H1 (cell line): ENCODE results near the gene ZNF823. TPM values are rescaled to one million over a fixed set of nuclear protein-coding genes. Genes with fewer than 3 reads are reported as not detected.

Experiments used
- CTCF ChIA-PET: fragments of 300-600 bp; sonication (Branson Sonifier 250); formaldehyde crosslinking; loops from one replicate; lab custom pipeline; 2021; ENCODE audit not compliant: partially characterized antibody; lab: Charles Lee
- POLR2A ChIA-PET: fragments of 300-600 bp; sonication (Branson Sonifier 250); formaldehyde crosslinking; loops from one replicate; lab custom pipeline; 2021; ENCODE audit warnings: inconsistent platforms; ENCODE audit not compliant: partially characterized antibody; lab: Charles Lee
- DNase-seq, 2 experiments: peaks; one replicate each; pipeline versions ENCODE4 v3.0.0 to v3.0.0-alpha.2; 2010 to 2022; ENCODE audit warnings: low spot score in 2 of 2, low read depth in 1 of 2, mixed read lengths in 1 of 2
- FAIRE-seq: peaks from 2 replicates; lab custom pipeline; 2011; peaks lifted over from hg19 to GRCh38; lab: Jason Lieb, UNC
- H2AFZ ChIP-seq: 2 replicates; pipeline ENCODE4 v1.8.1; 2012; ENCODE audit warnings: low read length, inconsistent platforms
- H2AK5ac ChIP-seq: 2 replicates; pipeline ENCODE4 v1.6.1; 2013; ENCODE audit warnings: low read depth, low read length
- H2BK120ac ChIP-seq: replicated peaks from 2 replicates; pipeline ENCODE3; 2013; ENCODE audit warnings: low read depth, low read length, inconsistent platforms
- H2BK12ac ChIP-seq: 2 replicates; pipeline ENCODE4 v1.6.1; 2013; ENCODE audit warnings: low read depth, low read length
- H2BK15ac ChIP-seq: 2 replicates; pipeline ENCODE4 v1.6.1; 2013; ENCODE audit warnings: low read length
- H2BK20ac ChIP-seq: 2 replicates; pipeline ENCODE4 v1.6.1; 2013; ENCODE audit warnings: low read length
- H2BK5ac ChIP-seq: 2 replicates; pipeline ENCODE4 v1.6.1; 2013; ENCODE audit warnings: low read depth, low read length
- H3K14ac ChIP-seq: 2 replicates; pipeline ENCODE4 v1.6.1; 2013; ENCODE audit warnings: inconsistent platforms; ENCODE audit not compliant: insufficient read length
- H3K18ac ChIP-seq: 2 replicates; pipeline ENCODE4 v1.6.1; 2013; ENCODE audit warnings: low read length; ENCODE audit errors: extremely low read depth
- H3K23ac ChIP-seq: 2 replicates; pipeline ENCODE4 v1.6.1; 2013; ENCODE audit warnings: inconsistent platforms; ENCODE audit not compliant: insufficient read length
- H3K23me2 ChIP-seq: 2 replicates; pipeline ENCODE4 v1.6.1; 2013; ENCODE audit warnings: low read depth, low read length
- H3K27ac ChIP-seq: 2 replicates; pipeline ENCODE4 v1.6.1; 2011; ENCODE audit warnings: low read depth, low read length, inconsistent platforms
- H3K27me3 ChIP-seq, 4 experiments: replicated peaks in 1 of 4; 1 replicate in 1 of 4; 2 replicates in 3 of 4; pipeline versions ENCODE4 v1.6.1 to v1.8.1; 2011 to 2013; ENCODE audit warnings: low read length in 3 of 4, mild to moderate bottlenecking in 3 of 4, inconsistent platforms in 2 of 4, mixed read lengths in 2 of 4, moderate library complexity in 1 of 4; ENCODE audit not compliant: control insufficient read depth in 3 of 4, insufficient read depth in 3 of 4; ENCODE audit errors: extremely low read depth in 1 of 4
- H3K36me3 ChIP-seq, 4 experiments: 2 replicates each; pipeline versions ENCODE4 v1.6.1 to v1.8.1; 2011 to 2013; ENCODE audit warnings: mild to moderate bottlenecking in 4 of 4, low read length in 3 of 4, moderate library complexity in 2 of 4, control low read depth in 1 of 4, inconsistent platforms in 1 of 4; ENCODE audit not compliant: insufficient read depth in 4 of 4, control insufficient read depth in 2 of 4
- H3K4ac ChIP-seq: replicated peaks from 2 replicates; pipeline ENCODE3; 2013; ENCODE audit warnings: low read length, low read depth, mixed read lengths, inconsistent platforms; ENCODE audit not compliant: insufficient read length
- H3K4me1 ChIP-seq, 4 experiments: replicated peaks in 1 of 4; 1 replicate in 1 of 4; 2 replicates in 3 of 4; pipeline versions ENCODE4 v1.6.1 to v1.8.1; 2011 to 2013; ENCODE audit warnings: low read length in 3 of 4, inconsistent platforms in 2 of 4, mixed read lengths in 1 of 4; ENCODE audit not compliant: insufficient read depth in 4 of 4, control insufficient read depth in 3 of 4
- H3K4me2 ChIP-seq, 2 experiments: 2 replicates each; pipeline versions ENCODE4 v1.6.1 to v1.8.1; 2011 to 2013; ENCODE audit warnings: low read depth in 2 of 2, low read length in 2 of 2, control low read depth in 1 of 2, inconsistent platforms in 1 of 2, mild to moderate bottlenecking in 1 of 2; ENCODE audit not compliant: insufficient read depth in 1 of 2
- H3K4me3 ChIP-seq, 4 experiments: fragments of 200-600, 300-600 bp in 1 of 4; sonication (generic), shearing (Covaris generic), sonication (Bioruptor Twin) in 1 of 4; 2 replicates each; pipeline versions ENCODE4 v1.5.1 to v1.8.1; 2011 to 2016; ENCODE audit warnings: low read length in 4 of 4, low read depth in 3 of 4, control low read depth in 2 of 4, inconsistent platforms in 2 of 4, mild to moderate bottlenecking in 2 of 4, mixed read lengths in 1 of 4, moderate library complexity in 1 of 4; ENCODE audit not compliant: insufficient read depth in 2 of 4; ENCODE audit errors: extremely low read depth in 1 of 4
- H3K56ac ChIP-seq: replicated peaks from 2 replicates; pipeline ENCODE3; 2013; ENCODE audit warnings: low read depth, mild to moderate bottlenecking, mixed read lengths, low read length, inconsistent platforms; ENCODE audit not compliant: insufficient read length
- H3K79me1 ChIP-seq: 2 replicates; pipeline ENCODE4 v1.6.1; 2013; ENCODE audit warnings: low read depth, low read length, control low read depth
- H3K79me2 ChIP-seq, 2 experiments: 2 replicates each; pipeline versions ENCODE4 v1.6.1 to v1.8.1; 2012 to 2013; ENCODE audit warnings: low read length in 2 of 2, mild to moderate bottlenecking in 2 of 2, inconsistent platforms in 1 of 2; ENCODE audit not compliant: insufficient read depth in 2 of 2, control insufficient read depth in 1 of 2
- H3K9ac ChIP-seq, 4 experiments: replicated peaks in 1 of 4; 1 replicate in 1 of 4; 2 replicates in 3 of 4; pipeline versions ENCODE4 v1.6.1 to v1.8.1; 2011 to 2013; ENCODE audit warnings: low read depth in 3 of 4, low read length in 3 of 4, control low read depth in 2 of 4, mild to moderate bottlenecking in 2 of 4, moderate library complexity in 2 of 4, inconsistent platforms in 1 of 4; ENCODE audit errors: extremely low read depth in 1 of 4
- H3K9me3 ChIP-seq, 2 experiments: 2 replicates each; pipeline versions ENCODE4 v1.6.1 to v1.8.1; 2012 to 2013; ENCODE audit warnings: mild to moderate bottlenecking in 2 of 2, moderate library complexity in 2 of 2, control low read depth in 1 of 2, inconsistent platforms in 1 of 2, low read depth in 1 of 2, low read length in 1 of 2, mixed read lengths in 1 of 2; ENCODE audit not compliant: insufficient read depth in 2 of 2
- H4K20me1 ChIP-seq, 2 experiments: replicated peaks in 1 of 2; 2 replicates each; pipeline versions ENCODE3 to v1.8.1; 2011 to 2013; ENCODE audit warnings: inconsistent platforms in 2 of 2, low read length in 2 of 2, mild to moderate bottlenecking in 1 of 2; ENCODE audit not compliant: insufficient read depth in 2 of 2, control insufficient read depth in 1 of 2
- H4K5ac ChIP-seq: 2 replicates; pipeline ENCODE4 v1.6.1; 2013; ENCODE audit warnings: low read length, low read depth, mixed read lengths, inconsistent platforms; ENCODE audit not compliant: insufficient read length
- H4K8ac ChIP-seq: 2 replicates; pipeline ENCODE4 v1.8.0; 2013; ENCODE audit warnings: mild to moderate bottlenecking, moderate library complexity, low read length, inconsistent platforms; ENCODE audit not compliant: insufficient read depth; ENCODE audit errors: extremely low read depth
- H4K91ac ChIP-seq: replicated peaks from 2 replicates; pipeline ENCODE3; 2013; ENCODE audit warnings: low read length, mixed read lengths, inconsistent platforms; ENCODE audit not compliant: insufficient read length
- HDAC6 ChIP-seq: IDR thresholded peaks from one replicate; pipeline ENCODE4 v1.7.1; 2012; ENCODE audit warnings: low read depth, mild to moderate bottlenecking, inconsistent platforms, low read length, moderate library complexity
- KDM1A ChIP-seq: fragments of 200-600, 300-600 bp; sonication (generic); IDR thresholded peaks from 2 replicates; pipeline ENCODE4 v1.7.1; 2016; ENCODE audit warnings: mild to moderate bottlenecking, low read length, borderline replicate concordance
- PHF8 ChIP-seq: fragments of 200-600 bp; sonication (generic); conservative IDR thresholded peaks from 2 replicates; pipeline ENCODE4 v1.7.1; 2012; ENCODE audit warnings: low read depth, mild to moderate bottlenecking, inconsistent platforms, low read length, moderate library complexity
- SIN3A ChIP-seq, 2 experiments: IDR thresholded peaks in 1 of 2; conservative IDR thresholded peaks in 1 of 2; 2 replicates each; pipeline ENCODE4 v1.6.1; 2011 to 2012; ENCODE audit warnings: low read length in 2 of 2, improper control_type of control experiment in 1 of 2, low read depth in 1 of 2, mild to moderate bottlenecking in 1 of 2
- SP2 ChIP-seq: IDR thresholded peaks from 2 replicates; pipeline ENCODE4 v1.6.1; 2012; ENCODE audit warnings: mild to moderate bottlenecking, low read length, inconsistent platforms
- WGBS, 2 experiments: shearing (Covaris generic) in 1 of 2; methylation state at CpG; one replicate each; pipeline versions ENCODE4 v1.1.6 to v1.1.7; 2013 to 2015; ENCODE audit warnings: low lambda C conversion rate in 2 of 2, mixed read lengths in 2 of 2, inconsistent platforms in 1 of 2, low coverage in 1 of 2, missing lambda C conversion rate in 1 of 2; ENCODE audit not compliant: insufficient replicate concordance in 2 of 2, insufficient coverage in 1 of 2, insufficient read length in 1 of 2; ENCODE audit errors: extremely low coverage in 1 of 2, missing lambda C conversion rate in 1 of 2; 5-methylcytosine and 5-hydroxymethylcytosine counted together
- polyA plus RNA-seq, 7 experiments: library from polyadenylated mRNA; depleted of rRNA in 3 of 7; stranded (reverse) in 5 of 7; unstranded in 2 of 7; fragments of >200 nt in 5 of 7; fragments of 200-250 nt in 2 of 7; gene quantifications; 1 replicate in 5 of 7; 2 replicates in 1 of 7; 4 replicates in 1 of 7; pipeline versions ENCODE4 v1.2.1 to v1.2.3, GENCODE V29; 2011 to 2013; ENCODE audit warnings: missing spikeins in 2 of 7, mixed read lengths in 2 of 7
- total RNA-seq: library from RNA; stranded (reverse); fragmentation: NEBNext Ultra II Directional; extraction: Animal tissue kit (Norgen Biotek cat#: 25700); gene quantifications from 2 replicates; pipeline ENCODE4 v1.2.1, GENCODE V29; 2021

Gene ZNF823
- total and polyA plus RNA-seq, 2 of the 8 experiments (the other 6 are each of a cell fraction or from before 2014, with no cell fraction given): 0.73 to 2.4 TPM

GRCh38 chr19:11749751-11750150 lies 11.0 kb upstream of the ZNF823 start:
- Histone ChIP-seq H3K56ac (no peak overlapping the region), H2BK5ac (no peak overlapping the region), H3K36me3 (no peaks in the 10 kb centered on the region), H3K4me1 (no peaks in the 10 kb centered on the region), H3K23me2 (no peaks in the 10 kb centered on the region), H3K4me3 (no peak overlapping the region), H3K79me1 (no peaks in the 10 kb centered on the region), H2BK20ac (no peak overlapping the region), H3K18ac (no peak overlapping the region), H4K20me1 (no peaks in the 10 kb centered on the region), H2BK12ac (no peak overlapping the region), H2AFZ (no peak overlapping the region), H3K79me2 (no peaks in the 10 kb centered on the region), H2BK15ac (no peak overlapping the region), H3K9ac (no peak overlapping the region), H3K4ac (no peak overlapping the region), H3K14ac (no peak overlapping the region), H4K5ac (no peak overlapping the region), H2BK120ac (no peak overlapping the region), H4K8ac (no peak overlapping the region), H4K91ac (no peak overlapping the region), H3K9me3 (peaks cover 11 to 19% of the 10 kb centered on the region in 2 experiments), H3K27ac (no peak overlapping the region), H3K23ac (no peak overlapping the region), H2AK5ac (no peak overlapping the region), H3K4me2 (no peak overlapping the region), H3K27me3 (no peaks in the 10 kb centered on the region)
- FAIRE-seq (no peak), DNase-seq (no peak)
- TF ChIP-seq PHF8: no peak
- TF ChIP-seq SIN3A (conservative IDR thresholded peaks at IDR 0.05 in 1 of 2, IDR thresholded peaks at IDR 0.05 in 1 of 2; ENCODE audit: low read depth in 1 of 2, low read length in 2 of 2): no peak
- TF ChIP-seq KDM1A: no peak
- no peak for TF ChIP-seq SP2
- TF ChIP-seq HDAC6: no peak
- 52% methylated on average over 2 of the region's 2 CpGs; no CpG with 5 or more reads in 1 of the 2 experiments for WGBS, 2 experiments
- CTCF ChIA-PET: no interaction called here
- POLR2A ChIA-PET: no interaction called here
